NT2/D1 (cell line): Measurements from ENCODE around the gene FLNC.

ENCODE experiments used
- SUZ12 ChIP-seq: IDR thresholded peaks from 2 replicates; pipeline ENCODE4 v1.6.1; 2011; ENCODE audit not compliant: insufficient read length, insufficient read depth; ENCODE audit errors: extremely low read depth
- YY1 ChIP-seq: IDR thresholded peaks from 2 replicates; pipeline ENCODE4 v1.6.1; 2011; ENCODE audit not compliant: insufficient read length, insufficient read depth
- ZNF274 ChIP-seq: IDR thresholded peaks from 2 replicates; pipeline ENCODE4 v1.6.1; 2011; ENCODE audit warnings: mild to moderate bottlenecking, low read depth, low read length

DNA sequence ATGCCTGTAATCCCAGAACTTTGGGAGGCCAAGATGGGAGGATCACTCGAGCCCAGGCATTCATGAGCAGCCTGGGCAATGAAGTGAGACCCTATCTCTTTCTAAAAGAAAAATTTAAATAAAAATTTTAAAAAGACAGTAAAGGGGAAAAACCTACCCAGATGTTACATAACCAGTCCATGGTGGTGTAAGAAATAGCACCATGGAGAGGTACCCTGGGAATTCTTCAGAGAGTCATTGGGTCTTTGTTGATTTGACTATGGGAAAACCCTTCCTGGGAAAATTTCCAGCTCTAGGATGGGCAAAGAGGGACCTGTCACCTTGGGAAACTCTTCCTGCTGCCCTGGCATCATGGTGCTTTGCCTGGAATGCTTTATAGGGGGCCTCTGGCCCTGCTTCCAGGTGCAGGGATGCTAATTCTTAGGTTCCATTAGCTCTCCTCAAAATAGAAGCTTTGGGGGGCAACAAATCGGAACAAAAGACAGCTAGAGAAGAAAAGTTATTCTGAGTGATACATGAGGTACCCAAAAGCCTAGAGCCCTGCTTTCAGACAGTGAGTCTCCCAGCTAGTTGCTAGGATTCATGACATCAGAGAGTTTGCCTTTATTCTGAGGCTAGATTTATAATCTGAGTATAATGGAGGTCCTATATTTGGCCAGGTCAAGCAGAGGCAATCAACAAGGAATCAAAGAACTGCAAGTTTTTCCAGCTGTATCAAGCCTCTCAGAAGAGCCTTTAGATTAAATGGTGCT, 28.4 kb upstream of the FLNC start:
- TF ChIP-seq YY1 (no peak), SUZ12 (no peak), ZNF274 (no peak)
